ENCODE measurements around the gene ADARB2. TPM values are rescaled to one million over a fixed set of nuclear protein-coding genes. Genes with fewer than 3 reads are reported as not detected.

ADARB2 gene
- total RNA-seq, 3 donors from 2014 or later = 0.31 to 4.2 TPM; not detected in 1

DNA sequence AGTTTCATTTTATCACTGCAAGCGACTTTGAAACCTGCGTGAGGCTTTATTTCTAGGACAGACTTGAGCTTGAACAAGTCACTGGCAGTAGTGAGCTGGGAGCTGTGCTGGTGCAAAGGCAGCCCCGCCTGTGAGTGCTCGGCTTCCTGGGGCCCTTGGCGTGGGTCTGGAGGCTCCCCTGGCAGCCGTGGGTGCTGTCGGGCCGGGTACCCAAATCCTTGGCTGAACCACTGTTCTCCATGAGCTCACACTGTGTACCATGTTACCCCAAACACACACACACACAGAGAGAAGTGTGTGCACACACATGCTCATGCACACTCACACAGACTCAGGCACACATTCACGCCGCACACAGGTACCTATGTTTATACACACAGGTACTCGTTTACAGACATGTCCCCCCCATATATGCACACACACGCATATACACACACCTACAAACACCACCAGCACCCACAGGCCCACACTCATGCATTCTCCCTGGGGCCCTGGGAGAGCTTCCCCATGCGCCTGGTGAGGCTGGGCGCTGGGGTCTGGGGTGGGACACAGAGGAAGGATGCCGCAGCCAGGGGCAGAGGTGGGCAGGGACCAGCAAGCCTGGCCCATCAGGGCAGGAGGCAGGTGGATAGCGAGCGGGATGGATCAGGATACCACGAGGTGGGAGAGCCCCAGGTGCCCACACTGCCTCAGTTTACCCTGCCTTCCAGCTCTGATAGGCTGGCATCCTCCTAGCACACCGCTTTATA, 158.8 kb downstream of the ADARB2 start:
- Histone ChIP-seq H3K4me1 (ENCODE audit: low read depth) (no peaks in the 10 kb centered on the region), H3K9me3 (no peaks in the 10 kb centered on the region), H3K4me3 (no peak overlapping the region), H3K36me3 (ENCODE audit: low read depth) (no peaks in the 10 kb centered on the region)
- TF ChIP-seq, protein P1, sequence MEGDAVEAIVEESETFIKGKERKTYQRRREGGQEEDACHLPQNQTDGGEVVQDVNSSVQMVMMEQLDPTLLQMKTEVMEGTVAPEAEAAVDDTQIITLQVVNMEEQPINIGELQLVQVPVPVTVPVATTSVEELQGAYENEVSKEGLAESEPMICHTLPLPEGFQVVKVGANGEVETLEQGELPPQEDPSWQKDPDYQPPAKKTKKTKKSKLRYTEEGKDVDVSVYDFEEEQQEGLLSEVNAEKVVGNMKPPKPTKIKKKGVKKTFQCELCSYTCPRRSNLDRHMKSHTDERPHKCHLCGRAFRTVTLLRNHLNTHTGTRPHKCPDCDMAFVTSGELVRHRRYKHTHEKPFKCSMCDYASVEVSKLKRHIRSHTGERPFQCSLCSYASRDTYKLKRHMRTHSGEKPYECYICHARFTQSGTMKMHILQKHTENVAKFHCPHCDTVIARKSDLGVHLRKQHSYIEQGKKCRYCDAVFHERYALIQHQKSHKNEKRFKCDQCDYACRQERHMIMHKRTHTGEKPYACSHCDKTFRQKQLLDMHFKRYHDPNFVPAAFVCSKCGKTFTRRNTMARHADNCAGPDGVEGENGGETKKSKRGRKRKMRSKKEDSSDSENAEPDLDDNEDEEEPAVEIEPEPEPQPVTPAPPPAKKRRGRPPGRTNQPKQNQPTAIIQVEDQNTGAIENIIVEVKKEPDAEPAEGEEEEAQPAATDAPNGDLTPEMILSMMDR (IDR thresholded peaks at IDR 0.05) = no peak
- DNase-seq = no peak
- no peak for ATAC-seq
- intact Hi-C loops (cut with DNase I, micrococcal nuclease) = no loop called here

DNA sequence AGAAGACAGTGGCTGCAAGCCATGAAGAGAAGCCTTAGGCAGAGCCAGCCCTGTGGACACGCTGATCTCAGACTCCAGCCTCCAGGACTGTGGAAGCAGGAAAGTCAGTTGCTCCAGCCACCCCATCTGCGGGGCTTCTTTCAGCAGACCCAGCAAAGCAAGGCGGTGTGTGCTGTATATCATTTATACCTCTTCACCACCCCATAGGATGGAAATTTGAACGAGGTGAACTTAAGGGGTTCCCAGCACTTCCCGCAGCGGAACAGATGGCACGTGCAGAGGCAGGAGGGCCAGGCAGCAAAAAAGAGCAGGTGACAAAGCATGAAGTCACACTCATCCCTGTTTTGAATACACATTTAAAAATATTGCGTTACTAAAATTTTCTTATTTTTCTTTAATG, 159.4 kb downstream of the ADARB2 start:
- no peak overlapping the region for H3K4me3 ChIP-seq
- H3K36me3 ChIP-seq (ENCODE audit: low read depth) = no peaks in the 10 kb centered on the region
- H3K4me1 ChIP-seq (ENCODE audit: low read depth) = no peaks in the 10 kb centered on the region
- TF ChIP-seq, protein P1 (IDR thresholded peaks at IDR 0.05) = no peak
- intact Hi-C loops (cut with DNase I, micrococcal nuclease) = no loop called here
- ATAC-seq (no peak), DNase-seq (no peak)
- no peaks in the 10 kb centered on the region for H3K9me3 ChIP-seq

DNA sequence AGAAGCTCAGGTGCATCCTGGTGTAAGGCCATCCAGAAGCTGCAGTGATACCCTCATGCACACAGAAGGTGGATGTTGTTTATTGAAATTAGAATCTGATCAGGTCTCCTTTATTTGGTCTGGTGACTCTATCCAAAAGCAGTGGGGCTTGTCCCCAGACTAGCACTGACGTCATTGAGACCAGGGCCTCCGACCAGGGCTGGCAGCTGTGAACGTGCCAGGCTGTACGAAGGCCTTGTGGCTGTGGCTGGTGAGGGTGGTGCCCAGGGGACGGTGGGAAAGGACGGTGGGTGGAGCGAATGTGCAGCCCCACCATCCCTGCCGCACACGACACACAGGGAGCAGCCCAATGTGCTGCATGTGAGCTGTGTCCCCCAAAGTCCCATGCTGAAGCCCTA, 160.0 kb downstream of the ADARB2 start:
- TF ChIP-seq, protein P1 (IDR thresholded peaks at IDR 0.05) = no peak

DNA sequence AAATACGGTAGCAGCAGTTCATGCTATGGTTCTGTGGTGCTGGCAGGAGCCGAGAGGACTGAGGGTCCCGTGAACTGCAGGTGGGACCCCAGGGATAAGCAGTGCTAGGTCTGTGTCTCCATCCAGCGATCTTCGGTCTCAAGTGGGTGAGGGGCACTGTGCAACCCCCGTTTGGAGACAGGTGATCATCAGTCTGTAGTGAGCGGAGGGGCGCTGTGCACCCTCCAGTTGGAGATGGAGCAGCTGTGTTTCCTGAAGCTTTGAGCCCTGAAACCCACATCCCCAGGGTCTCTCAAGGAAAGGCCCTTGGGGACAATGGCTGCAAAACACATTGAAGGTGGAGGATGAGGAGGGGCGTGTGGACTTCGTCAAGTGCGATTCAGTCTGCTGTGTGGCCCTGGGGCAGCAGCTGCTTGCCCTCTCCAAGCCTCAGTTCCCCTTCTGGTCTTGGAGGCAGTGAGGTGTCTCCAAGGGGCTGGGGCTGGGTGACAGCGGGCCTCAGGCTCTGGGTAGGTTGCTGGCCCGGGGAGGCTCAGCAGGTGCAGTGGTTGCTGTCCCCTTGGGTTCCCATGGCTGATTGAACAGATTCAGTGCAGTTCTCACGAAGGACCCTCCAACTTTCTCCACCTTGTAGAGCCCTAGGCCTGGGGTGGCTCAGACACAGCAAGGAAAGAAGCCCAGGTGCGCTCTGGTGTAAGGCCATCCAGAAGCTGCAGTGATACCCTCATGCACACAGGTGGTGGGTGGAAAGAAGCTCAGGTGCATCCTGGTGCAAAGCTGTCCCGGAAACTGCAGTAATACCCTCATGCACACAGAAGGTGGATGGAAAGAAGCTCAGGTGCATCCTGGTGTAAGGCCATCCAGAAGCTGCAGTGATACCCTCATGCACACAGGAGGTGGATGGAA, 160.6 kb downstream of the ADARB2 start:
- H3K4me1 ChIP-seq (ENCODE audit: low read depth) = no peaks in the 10 kb centered on the region
- no peak for ATAC-seq
- H3K4me3 ChIP-seq = no peak overlapping the region
- intact Hi-C loops (cut with DNase I, micrococcal nuclease) = no loop called here
- no peak for DNase-seq
- no peaks in the 10 kb centered on the region for H3K9me3 ChIP-seq
- TF ChIP-seq, protein P1 (IDR thresholded peaks at IDR 0.05) = no peak
- no peaks in the 10 kb centered on the region for H3K36me3 ChIP-seq (ENCODE audit: low read depth)

More for the DNA sequence above, 160.0 kb downstream of the ADARB2 start:
- Histone ChIP-seq H3K4me3 (no peak overlapping the region), H3K4me1 (ENCODE audit: low read depth) (no peaks in the 10 kb centered on the region), H3K36me3 (ENCODE audit: low read depth) (no peaks in the 10 kb centered on the region), H3K9me3 (no peaks in the 10 kb centered on the region)
- ATAC-seq (no peak), DNase-seq (no peak)
- intact Hi-C loops (cut with DNase I, micrococcal nuclease) = no loop called here

DNA sequence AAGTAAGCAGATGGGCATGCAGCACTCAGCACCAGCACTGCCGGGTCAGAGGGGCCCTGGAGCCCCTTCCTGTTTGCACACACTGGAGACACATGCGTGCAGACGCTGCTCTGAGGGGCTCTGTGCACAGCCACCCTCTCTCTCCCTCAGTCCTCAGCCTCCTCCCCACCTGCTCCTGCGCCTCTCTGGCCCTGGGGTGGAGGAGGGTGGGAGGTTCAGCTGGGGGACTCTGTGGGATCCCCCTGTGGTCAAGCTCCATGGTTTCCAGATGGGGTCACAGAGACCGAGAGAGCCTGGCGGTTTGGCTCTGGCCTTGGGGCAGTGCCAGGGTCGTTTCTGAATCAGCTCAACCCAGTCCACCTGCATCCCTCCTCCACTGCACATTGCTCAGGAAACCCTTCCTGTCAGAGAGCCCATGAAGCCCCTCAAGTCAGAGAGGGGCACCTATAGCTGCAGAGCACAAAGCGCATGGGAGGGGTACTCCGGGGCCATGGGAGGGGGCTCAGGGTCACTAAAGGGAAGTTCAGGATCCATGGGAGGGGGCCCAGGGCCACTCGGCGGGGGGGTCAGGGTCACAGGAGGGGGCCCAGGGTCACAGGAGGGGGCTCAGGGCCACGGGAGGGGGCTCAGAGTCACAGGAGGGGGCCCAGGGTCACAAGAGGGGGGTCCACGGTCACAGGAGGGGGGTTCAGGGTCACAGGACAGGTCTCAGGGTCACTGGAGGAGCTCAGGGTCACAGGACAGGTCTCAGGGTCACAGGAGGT, 161.7 kb downstream of the ADARB2 start:
- Histone ChIP-seq H3K9me3 (no peaks in the 10 kb centered on the region), H3K4me1 (ENCODE audit: low read depth) (no peaks in the 10 kb centered on the region), H3K4me3 (no peak overlapping the region), H3K36me3 (ENCODE audit: low read depth) (no peaks in the 10 kb centered on the region)
- TF ChIP-seq, protein P1 (IDR thresholded peaks at IDR 0.05) = no peak
- intact Hi-C loops (cut with DNase I, micrococcal nuclease) = no loop called here
- ATAC-seq = no peak
- DNase-seq = no peak
